Activated T-cell treated with anti-CD3 and anti-CD28 coated beads, Interleukin-2, amount 50 U/mL, for 48 hours (primary cell): Measurements from ENCODE around the gene PCK2.

Experiments used
- DNase-seq, 2 experiments: peaks; one replicate each; pipeline ENCODE4 v3.0.0-alpha.2; 2020

PCK2 gene

GRCh38 chr14:24121210-24121609 lies 27.1 kb downstream of the PCK2 start:
- no peak for DNase-seq

GRCh38 chr14:24122416-24122815 lies 28.3 kb downstream of the PCK2 start:
- no peak for DNase-seq

DNA sequence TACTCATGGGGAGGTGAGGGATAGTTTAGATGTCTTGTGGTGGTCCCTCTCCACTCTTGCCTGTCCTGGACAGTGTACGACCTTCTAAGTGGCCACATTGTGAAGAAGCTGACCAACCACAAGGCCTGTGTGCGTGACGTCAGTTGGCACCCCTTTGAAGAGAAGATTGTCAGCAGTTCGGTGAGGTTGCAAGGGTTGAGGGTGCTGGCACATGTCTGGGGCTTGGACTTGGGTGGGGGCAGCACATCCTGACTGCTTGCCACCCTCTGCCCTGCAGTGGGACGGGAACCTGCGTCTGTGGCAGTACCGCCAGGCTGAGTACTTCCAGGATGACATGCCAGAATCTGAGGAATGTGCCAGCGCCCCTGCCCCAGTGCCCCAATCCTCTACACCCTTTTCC lies 28.8 kb downstream of the PCK2 start:
- DNase-seq, result no peak

GRCh38 chr14:24123424-24124417 lies 29.6 kb downstream of the PCK2 start:
- no peak for DNase-seq

DNA sequence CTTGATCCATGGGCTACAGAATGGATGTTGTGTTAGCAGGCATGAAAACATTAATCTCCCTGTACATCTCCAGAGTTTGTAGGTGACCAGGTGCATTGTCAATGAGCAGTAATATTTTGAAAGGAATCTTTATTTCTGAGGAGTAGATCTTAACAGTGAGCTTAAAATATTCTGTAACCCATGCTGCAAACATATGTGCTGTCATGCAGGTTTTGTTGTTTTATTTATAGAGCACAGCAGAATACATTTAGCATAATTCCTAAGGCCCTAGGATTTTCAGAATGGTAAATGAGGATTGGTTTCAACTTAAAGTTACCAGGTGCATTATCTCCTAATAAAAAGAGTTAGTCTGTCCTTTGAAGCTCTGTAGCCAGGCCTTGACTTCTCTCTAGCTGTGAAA lies 32.8 kb downstream of the PCK2 start:
- no peak for DNase-seq

- DNase-seq, result no peak
These were observed 33.6 kb downstream of the PCK2 start for GRCh38 chr14:24127673-24128072.

GRCh38 chr14:24129410-24129998 lies 35.4 kb downstream of the PCK2 start:
- no peak for DNase-seq

- no peak for DNase-seq
These were observed 36.2 kb downstream of the PCK2 start, which contains the start of gene FITM1 for GRCh38 chr14:24130380-24130716. FITM1 (plus strand) TSS chr14:24130659; CDS start chr14:24131564, 905 bp downstream.

- no peak for DNase-seq
These were observed 36.8 kb downstream of the PCK2 start for GRCh38 chr14:24130717-24131548.

GRCh38 chr14:24131549-24131966 lies 37.4 kb downstream of the PCK2 start:
- DNase-seq, result no peak

DNA sequence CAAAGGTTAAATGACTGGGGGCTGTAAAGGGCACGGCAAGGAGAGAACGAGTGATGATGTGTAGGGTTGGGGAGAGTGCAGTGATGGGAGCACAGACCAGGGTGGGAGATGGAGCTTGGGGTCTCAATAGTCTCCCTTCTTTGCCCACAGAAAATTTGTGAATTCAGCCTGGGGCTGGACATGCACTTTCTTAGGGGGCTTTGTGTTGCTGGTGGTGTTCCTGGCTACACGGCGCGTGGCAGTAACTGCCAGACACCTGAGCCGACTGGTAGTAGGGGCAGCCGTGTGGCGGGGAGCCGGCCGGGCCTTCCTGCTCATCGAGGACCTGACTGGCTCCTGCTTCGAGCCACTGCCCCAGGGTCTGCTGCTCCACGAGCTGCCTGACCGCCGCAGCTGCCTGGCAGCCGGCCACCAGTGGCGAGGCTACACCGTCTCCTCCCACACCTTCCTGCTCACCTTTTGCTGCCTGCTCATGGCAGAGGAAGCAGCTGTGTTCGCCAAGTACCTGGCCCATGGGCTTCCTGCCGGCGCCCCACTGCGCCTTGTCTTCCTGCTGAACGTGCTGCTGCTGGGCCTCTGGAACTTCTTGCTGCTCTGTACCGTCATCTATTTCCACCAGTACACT lies 38.1 kb downstream of the PCK2 start:
- DNase-seq, result peak; percentile 49 to 53

DNA sequence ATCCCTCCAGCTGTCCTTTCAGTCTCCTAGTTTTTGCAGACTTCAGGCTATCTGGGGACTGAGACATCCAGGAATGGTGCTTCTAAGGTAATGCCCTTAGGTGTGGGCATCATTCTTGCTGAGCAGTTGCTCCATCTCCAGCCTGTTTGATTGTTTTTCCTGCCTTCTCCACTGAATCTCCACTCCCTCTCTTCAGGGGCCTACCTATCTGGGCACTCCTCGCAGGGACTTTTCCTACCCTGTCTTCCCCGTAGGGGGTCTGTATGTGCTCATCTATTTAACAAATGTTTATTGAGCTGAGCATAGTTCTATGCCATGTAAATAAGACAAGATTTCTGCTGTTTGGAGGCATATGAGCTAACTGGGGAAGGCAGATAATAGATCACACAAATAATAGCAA lies 38.9 kb downstream of the PCK2 start:
- no peak for DNase-seq

GRCh38 chr14:24133735-24134134 lies 39.6 kb downstream of the PCK2 start:
- DNase-seq, result no peak

- no peak for DNase-seq
These were observed 41.4 kb downstream of the PCK2 start for GRCh38 chr14:24135584-24135833.

DNA sequence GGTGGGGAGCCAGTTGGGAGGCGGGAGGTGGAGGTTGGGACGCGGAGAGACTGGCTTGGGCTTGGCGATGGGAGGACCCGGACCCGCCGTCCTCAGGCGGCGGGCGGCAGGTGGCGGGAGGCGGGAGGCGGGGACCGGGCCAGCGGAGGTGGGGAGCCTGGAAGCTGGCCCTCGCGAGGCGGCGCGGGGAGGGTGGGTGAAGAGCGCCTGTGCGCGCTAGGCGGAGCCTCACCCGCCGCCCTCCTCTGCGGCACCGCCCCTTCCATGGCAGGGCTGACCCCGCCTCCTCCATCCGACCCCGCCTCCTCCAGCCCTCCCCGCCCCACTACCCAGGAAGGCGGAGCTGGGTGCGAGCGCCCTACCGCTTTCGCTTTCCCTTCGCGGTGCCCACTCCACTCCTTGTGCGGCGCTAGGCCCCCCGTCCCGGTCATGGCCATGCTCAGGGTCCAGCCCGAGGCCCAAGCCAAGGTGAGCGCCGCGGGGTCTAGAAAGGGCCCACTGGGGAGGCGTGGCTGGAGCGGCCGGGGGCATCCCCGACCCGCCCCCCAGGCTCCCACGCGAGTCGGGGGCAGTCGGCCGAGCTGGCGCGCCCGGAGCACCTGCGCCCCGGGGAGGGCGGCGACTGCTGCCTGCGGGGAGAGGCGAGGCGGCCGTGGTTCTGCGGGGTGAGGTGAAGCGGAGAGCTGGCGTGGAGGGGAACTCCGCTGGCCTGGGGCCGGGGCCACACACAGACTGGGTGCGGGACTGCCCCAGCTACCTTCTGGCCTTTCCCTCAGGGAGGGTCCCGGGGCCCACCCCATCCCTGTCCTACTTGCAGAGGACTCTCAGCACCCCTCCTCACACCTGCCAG lies 41.9 kb downstream of the PCK2 start, which contains the start of gene PSME1:
TSS of gene PSME1 (plus strand) at position 361 of the 850 bp plus-strand sequence. CDS start at position 430, 69 bp downstream.
- peak; percentile 96 to 97 for DNase-seq

GRCh38 chr14:24136684-24137528 lies 42.8 kb downstream of the PCK2 start:
- DNase-seq, result peak; percentile 43 to 49

GRCh38 chr14:24137529-24138395 lies 43.7 kb downstream of the PCK2 start:
- no peak for DNase-seq

DNA sequence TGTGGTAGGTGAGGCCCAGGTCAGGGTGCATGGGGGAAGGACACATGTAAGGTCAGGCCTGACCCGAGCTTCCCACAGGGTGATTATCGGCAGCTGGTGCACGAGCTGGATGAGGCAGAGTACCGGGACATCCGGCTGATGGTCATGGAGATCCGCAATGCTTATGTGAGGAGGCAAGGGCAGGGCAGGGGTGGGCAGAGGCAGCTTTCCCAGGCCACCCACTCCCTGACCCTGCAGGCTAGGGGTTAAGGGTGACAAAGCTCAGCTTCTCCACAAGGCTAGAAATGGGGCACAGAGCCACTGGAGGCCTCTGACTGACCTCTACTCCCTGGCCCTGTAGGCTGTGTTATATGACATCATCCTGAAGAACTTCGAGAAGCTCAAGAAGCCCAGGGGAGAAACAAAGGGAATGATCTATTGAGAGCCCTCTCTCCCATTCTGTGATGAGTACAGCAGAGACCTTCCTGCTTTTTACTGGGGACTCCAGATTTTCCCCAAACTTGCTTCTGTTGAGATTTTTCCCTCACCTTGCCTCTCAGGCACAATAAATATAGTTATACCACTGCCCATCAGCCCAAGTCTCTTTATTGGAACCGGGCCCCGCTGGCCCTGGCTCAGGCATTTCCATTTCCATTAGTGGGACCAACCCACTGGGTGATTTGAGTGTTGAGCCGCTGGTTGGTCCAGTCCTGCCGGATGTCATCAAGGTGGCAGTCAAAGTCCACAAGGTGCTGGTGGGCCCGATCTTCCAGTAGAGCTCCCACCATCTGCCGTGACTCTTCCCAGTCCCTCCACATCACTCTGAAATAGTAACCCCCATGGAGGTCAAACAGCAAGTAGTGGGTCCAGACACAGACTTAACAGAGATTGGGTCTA lies 44.5 kb downstream of the PCK2 start:
- DNase-seq, result no peak
